ENCODE results near the gene NDUFB8.

- TF ChIP-seq ZNF433 (tag by site-specific recombination; IDR thresholded peaks at IDR 0.05; ENCODE audit: low read depth) (no peak), ZNF664 (tag by site-specific recombination; IDR thresholded peaks at IDR 0.05) (no peak), ZNF394 (tag by site-specific recombination; IDR thresholded peaks at IDR 0.05; ENCODE audit: borderline replicate concordance) (no peak), ZNF24 (tag by site-specific recombination; IDR thresholded peaks at IDR 0.05) (no peak), ZNF776 (tag by site-specific recombination; IDR thresholded peaks at IDR 0.05; ENCODE audit: borderline replicate concordance) (no peak), ZBTB7A (tag by site-specific recombination; IDR thresholded peaks at IDR 0.05; ENCODE audit: low read depth) (no peak), SP2 (tag by site-specific recombination; IDR thresholded peaks at IDR 0.05) (no peak), YY1 (tag by site-specific recombination; IDR thresholded peaks at IDR 0.05) (no peak)
- TF ChIP-seq, protein P1, sequence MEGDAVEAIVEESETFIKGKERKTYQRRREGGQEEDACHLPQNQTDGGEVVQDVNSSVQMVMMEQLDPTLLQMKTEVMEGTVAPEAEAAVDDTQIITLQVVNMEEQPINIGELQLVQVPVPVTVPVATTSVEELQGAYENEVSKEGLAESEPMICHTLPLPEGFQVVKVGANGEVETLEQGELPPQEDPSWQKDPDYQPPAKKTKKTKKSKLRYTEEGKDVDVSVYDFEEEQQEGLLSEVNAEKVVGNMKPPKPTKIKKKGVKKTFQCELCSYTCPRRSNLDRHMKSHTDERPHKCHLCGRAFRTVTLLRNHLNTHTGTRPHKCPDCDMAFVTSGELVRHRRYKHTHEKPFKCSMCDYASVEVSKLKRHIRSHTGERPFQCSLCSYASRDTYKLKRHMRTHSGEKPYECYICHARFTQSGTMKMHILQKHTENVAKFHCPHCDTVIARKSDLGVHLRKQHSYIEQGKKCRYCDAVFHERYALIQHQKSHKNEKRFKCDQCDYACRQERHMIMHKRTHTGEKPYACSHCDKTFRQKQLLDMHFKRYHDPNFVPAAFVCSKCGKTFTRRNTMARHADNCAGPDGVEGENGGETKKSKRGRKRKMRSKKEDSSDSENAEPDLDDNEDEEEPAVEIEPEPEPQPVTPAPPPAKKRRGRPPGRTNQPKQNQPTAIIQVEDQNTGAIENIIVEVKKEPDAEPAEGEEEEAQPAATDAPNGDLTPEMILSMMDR (tag by site-specific recombination; IDR thresholded peaks at IDR 0.05) = no peak
These were observed 22.9 kb downstream of the NDUFB8 start for GRCh38 chr10:100506596-100507356.
